HG02970 (cell line): Measurements from ENCODE around the gene P2RY13.

Source experiments
- ATAC-seq: cut with Tn5 transposase; IDR thresholded peaks from one replicate; pipeline ENCODE4 v1.9.1; 2021; ENCODE audit warnings: mild to moderate bottlenecking, moderate library complexity, moderate number of reproducible peaks; ENCODE audit not compliant: unreplicated experiment, low FRiP score

Gene P2RY13

DNA sequence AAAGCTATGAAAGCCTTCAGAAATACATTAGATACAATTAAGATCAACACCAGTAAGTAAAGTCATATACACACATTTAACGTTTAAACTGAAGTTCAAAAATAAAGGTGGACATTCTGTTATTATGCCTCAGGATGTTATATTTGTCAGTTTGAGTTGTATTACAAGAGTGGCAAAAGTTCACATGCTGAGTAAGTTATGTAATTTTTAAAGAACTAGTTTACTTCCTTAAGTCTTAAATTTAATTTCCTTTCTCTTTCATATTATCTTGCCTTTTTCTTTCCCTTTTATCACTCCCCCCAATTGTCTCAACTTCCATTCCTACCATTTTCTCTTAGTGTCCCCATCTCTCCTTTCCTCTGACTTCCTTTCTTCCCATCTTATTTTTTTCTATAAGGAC lies 7.8 kb downstream of the P2RY13 start:
- no peak for ATAC-seq

DNA sequence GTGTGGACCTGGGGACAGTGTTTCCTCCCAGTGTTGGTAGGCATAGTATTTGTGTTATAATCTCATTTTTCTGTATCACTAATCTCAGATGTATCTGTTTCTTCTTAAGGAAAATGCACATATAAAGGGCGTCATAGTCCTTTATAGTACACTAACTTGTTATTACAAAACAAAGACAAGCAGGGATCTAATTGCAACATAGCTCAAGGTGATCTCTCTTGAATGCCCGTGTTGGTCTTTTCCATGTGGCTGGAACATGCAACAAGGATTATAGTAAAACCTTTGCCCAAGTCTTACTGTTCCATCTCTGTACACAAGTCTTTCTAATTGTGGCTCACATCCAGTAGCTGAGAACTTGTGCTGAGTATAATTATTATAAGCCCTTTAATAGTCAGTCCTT lies 9.2 kb downstream of the P2RY13 start:
- no peak for ATAC-seq

DNA sequence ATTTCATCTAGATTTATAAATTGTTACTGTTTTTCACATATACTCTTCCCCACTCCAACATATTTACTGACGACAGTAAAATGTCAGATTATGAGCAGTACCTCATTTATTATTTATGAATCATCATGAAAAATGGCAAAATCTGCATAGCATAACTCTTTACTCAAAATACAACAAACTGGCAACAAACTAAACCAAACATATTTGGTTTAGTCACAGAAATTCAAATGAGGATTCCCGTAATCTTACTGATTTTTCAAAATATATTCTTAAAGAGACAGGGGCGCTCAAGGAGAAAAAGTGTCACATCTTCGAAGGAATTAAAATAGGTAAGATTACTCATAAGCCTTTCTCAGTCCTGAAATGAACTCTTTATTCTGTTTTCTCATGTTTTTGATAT lies 9.7 kb downstream of the P2RY13 start:
- ATAC-seq, result no peak

GRCh38 chr3:151318991-151319390 lies 10.4 kb downstream of the P2RY13 start:
- ATAC-seq, result no peak

GRCh38 chr3:151318313-151318712 lies 11.0 kb downstream of the P2RY13 start:
- ATAC-seq, result no peak

DNA sequence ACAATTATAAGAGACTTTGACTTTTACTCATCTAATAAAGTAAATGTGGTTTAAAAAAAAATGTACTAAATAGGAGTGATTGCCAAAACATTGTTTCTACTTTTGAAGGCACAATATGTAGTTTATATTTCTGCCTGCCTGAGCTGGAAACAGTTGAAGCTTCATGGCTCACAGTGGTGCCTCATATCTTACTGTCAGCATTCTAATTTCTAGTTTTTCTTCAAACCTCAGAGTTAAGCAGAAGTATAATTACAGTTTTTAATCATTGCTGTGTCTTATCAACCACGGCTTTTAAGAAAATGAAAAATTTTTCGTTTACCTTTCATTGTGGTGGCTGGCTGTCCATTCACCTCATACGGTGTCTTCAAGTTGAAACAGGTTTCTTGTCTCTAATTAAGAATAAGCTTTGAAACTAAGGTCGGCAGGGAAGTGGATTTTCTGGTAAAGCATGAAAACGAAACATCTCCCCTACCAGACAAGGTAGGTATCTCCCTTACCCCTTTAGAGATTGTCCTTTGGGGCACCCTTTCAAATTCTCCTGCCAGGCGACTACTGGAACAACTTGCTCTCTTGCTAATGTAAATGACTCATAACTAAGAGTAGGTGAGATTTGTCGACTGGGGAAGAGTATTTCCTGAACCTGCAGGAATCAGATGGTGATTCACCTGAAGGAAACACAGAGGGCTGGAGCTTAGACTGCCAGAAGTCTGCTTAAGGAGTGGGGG lies 12.9 kb downstream of the P2RY13 start, which contains the start of gene GPR87:
GPR87 (minus strand) TSS at position 554 of the 725 bp plus-strand sequence. CDS start 16,720 bp downstream, outside the sequence.
- no peak for ATAC-seq

- ATAC-seq, result no peak
These were observed 13.5 kb downstream of the P2RY13 start for GRCh38 chr3:151315846-151316245.

DNA sequence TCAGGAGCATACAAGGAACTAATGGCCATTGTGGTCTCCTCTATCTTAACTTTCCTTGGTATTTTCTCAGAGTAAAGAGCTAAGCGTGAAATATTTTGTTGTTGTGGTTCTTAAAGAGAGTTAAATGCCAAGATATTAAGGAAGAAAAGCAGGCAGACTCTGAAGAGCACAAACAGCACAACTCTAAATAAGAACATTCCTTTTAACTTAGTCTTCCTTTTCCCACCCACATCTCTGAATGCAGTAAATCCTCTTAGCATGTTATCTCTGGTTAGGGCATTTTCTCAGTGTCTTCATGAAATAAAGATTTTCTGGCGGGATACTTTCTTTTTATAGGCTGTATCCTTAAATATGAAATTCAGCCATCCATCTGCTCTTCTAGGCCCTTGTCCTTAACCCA lies 14.2 kb downstream of the P2RY13 start:
- ATAC-seq, result no peak

GRCh38 chr3:151314593-151314992 lies 14.8 kb downstream of the P2RY13 start:
- no peak for ATAC-seq

GRCh38 chr3:151314137-151314536 lies 15.2 kb downstream of the P2RY13 start:
- ATAC-seq, result no peak

DNA sequence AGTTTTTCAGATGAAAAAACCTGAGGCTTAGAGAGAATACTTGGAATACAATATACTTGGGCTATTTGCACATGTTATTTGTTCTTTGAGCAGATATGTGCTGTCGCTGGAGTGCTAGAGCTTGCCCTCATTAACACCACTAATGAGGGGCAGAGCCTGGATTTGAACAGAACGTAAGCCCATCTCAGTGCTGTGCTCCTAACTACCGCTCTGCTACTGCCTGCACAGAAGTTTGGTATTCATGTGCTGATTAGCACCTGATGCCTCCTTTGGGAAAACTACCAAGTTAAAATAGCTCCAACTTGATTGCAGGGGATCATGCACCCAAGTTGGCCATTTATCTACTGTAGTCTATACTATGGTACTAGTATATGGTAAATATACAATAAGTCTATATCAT lies 16.4 kb downstream of the P2RY13 start:
- no peak for ATAC-seq

DNA sequence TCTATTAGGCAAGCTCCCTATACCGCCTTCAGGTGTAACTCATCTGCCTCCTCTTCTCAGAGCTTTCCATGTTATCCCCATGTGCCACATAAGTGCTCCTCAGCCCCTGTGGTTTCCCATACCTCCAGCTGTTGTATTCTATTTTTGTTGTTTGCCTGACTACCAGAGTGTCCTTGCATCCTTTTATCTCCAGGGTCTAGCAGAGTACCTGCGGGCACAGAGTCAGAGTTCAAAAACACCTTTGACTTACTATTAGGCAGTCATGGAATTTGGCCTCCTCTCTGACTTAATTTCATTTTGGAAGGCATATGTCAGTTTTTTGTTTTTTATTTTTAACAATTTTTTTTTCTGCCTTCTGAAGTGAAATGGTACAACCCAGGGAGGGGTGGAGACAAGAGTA lies 19.8 kb downstream of the P2RY13 start:
- ATAC-seq, result no peak

DNA sequence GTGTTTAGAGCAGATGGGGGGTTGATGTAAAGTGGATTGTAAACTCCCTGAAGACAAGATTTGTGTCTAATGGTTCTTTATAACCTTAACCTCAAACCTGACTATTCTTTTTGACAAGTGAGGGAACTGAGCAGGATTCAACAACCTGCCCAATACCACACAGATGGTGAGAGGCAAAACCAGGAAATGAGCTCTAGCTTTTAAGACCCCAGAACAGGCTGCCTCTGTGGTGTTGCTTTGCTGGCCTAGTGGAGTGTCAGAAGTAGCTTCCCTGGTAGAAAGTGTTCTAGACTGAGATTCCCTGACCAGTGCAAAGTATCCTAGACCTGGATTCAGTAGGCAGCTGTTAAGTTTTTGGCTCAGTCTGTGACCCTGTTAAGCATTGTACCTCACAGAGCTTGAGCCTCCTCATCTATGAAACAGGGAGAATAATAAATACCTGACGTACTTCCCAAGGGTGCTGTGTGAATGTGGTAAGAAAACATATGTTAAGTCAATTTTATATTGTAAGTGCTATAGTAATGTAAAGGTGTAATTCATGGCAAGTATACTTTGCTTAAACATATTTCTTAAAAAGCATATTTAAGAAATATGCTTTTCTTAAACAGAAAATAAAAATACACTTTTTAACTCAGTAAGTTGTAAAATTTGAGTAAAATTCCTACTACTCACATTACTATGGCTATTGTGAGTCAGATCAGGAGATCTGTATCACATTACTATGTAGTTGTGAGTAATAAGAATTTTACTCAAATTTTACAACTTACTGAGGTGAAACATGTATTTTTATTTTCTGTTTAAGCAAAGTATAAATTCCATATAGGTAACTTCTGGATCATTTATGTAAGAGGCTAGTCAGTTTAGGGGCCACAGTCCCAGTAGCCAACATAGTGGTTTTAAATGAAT lies 21.5 kb downstream of the P2RY13 start:
- no peak for ATAC-seq

GRCh38 chr3:151307131-151307530 lies 22.2 kb downstream of the P2RY13 start:
- no peak for ATAC-seq

DNA sequence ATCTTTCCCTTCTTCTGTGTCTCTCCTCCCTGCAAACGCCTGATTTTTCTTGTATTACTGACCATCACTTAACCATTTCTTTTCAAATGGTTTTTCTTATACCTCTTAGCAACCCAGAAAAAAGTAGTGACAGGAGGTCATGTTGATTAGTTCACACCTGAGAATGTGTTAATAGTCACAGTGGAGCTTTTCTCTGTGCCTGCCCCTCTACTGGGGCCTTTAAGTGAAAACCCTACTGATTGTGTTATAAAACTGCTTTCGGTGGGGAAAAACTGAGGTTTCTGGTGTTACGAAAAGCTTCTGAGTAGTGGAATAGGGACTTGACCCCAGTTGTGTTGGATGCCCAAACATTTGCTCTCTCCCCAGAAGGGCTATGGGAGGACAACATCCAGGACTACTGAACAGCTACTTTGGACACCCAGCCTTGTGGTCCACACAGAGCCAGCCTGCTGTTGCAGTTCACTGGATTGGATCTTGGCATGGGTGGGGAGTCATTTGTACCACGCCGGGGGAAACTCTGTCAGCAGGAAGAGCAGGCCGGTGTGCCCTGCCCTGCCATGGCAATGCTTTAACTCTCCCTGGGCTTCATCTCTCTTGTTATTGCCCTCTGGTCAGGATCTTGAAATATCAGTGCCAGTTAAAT lies 23.1 kb downstream of the P2RY13 start:
- no peak for ATAC-seq

DNA sequence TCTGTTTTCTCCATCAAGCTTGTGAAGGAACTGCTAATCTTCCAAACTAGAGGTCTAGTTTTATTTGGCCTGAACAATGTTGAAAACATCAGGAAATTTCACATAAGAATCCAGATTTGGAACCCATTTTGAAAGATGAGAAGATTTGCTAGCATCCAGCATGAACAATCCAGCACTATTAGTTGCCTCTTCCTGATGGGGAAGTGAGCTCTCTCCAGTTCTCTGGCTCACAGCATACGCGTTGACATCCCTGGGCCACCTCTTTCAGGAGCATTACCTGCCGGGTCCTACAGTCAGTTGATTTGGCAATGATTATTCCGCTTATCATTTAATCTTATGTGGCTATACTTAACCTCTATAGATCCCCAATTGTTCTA lies 23.6 kb downstream of the P2RY13 start:
- no peak for ATAC-seq

DNA sequence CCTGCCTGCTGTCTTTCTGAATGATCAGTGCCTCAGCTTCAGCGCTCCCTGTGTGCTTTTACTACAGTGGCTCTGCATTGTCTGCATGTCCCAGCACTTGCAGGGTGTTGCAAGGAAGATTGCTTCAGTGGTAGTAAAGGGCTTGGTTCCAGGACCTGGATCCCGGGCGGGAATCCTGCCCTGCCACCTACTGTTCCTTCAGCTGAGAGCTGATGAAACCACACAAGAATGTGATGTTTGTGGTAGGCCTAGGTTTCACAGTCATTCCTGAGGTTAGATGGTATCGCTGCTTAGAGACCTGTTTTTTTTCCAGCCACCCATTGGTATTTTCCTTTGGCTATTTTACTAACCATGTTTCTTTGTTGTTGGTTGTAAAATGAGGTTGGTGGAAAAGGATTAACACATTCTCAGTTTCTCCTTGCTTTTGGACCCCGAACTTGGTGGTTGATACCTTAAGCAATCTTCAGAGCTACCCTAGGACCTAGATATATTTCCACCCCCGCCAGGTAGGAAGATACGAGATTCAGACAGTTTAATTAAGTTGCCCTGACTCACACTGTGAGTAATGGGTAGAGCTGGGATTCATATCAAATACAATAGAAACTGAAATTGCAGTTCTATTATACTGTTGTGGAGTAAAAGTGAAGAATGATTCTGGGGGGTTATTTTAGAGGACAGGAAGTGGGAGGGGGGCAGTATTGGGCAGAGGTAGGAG lies 24.1 kb downstream of the P2RY13 start:
- no peak for ATAC-seq

DNA sequence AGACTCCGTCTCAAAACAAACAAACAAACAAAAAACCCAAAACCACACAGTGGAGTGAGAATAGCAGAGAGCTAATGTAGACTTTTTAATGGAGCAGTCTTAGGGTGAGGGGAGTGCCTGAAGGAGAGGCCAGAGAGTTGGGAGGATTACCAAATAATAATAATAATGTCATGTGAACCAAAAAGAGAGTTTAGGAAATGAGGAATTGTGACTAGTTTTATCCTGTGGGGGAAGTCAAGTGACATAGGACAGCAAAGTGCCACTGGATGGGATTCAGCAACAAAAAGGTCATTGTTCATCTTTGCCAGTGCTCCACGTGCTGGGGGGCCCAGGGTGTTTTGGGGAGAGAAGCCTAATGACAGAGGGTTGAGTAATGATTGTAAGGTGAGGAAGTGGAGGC lies 25.6 kb downstream of the P2RY13 start:
- ATAC-seq, result no peak

GRCh38 chr3:151301787-151302186 lies 27.6 kb downstream of the P2RY13 start:
- ATAC-seq, result no peak

DNA sequence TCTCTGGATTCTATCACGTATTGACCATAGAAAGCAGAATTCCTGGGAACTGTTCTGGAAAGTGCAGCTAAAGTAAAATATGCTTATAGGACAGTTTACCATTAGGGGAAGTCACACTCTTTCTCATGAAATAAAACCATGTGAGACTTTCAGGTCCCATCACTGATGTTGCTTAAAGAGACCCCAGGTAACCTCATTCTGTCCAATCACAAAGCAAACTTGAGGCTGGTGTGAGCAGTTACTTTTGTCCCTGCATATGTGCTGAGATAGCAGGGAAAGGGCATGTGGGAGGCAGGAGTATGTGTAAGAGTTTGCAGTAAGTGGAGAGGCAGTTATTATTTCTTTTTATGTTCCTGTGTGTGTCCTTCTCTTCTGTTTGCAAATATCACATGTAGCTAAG lies 28.8 kb downstream of the P2RY13 start:
- ATAC-seq, result no peak

GRCh38 chr3:151299006-151299405 lies 30.3 kb downstream of the P2RY13 start:
- ATAC-seq, result no peak
